Neural progenitor cell (in vitro differentiated cells): ENCODE data around the gene STPG1. TPM values are rescaled to one million over a fixed set of nuclear protein-coding genes. Genes with fewer than 3 reads are reported as not detected.

ENCODE experiments used
- DNase-seq: peaks from one replicate; pipeline ENCODE4 v3.0.0-alpha.2; 2016; ENCODE audit warnings: low spot score
- H2AFZ ChIP-seq: fragments of 200-600 bp; sonication (generic); replicated peaks from 2 replicates; pipeline ENCODE4 v1.6.1; 2016; ENCODE audit warnings: antibody characterized with exemption
- H3F3A ChIP-seq: fragments of 200-600 bp; sonication (generic); 2 replicates; pipeline ENCODE4 v1.6.1; 2016; ENCODE audit warnings: antibody characterized with exemption, low read depth
- H3K27ac ChIP-seq: fragments of 200-600 bp; sonication (generic); 2 replicates; pipeline ENCODE4 v1.5.1; 2016; ENCODE audit warnings: mild to moderate bottlenecking
- H3K27me3 ChIP-seq: fragments of 200-600 bp; sonication (generic); 2 replicates; pipeline ENCODE4 v1.6.1; 2016; ENCODE audit warnings: mild to moderate bottlenecking, moderate library complexity
- H3K36me3 ChIP-seq: fragments of 200-600 bp; sonication (generic); 2 replicates; pipeline ENCODE4 v1.5.1; 2016
- H3K4me1 ChIP-seq: fragments of 200-600 bp; sonication (generic); 2 replicates; pipeline ENCODE4 v1.6.1; 2016; ENCODE audit warnings: mixed run types
- H3K4me2 ChIP-seq: fragments of 200-600 bp; sonication (generic); 2 replicates; pipeline ENCODE4 v1.6.1; 2016
- H3K4me3 ChIP-seq: fragments of 200-600 bp; sonication (generic); 2 replicates; pipeline ENCODE4 v1.5.1; 2016
- H3K79me2 ChIP-seq: fragments of 200-600 bp; sonication (generic); 2 replicates; pipeline ENCODE4 v1.6.1; 2016; ENCODE audit warnings: low read depth
- H3K9ac ChIP-seq: fragments of 200-600 bp; sonication (generic); 2 replicates; pipeline ENCODE4 v1.6.1; 2016
- H3K9me3 ChIP-seq: fragments of 200-600 bp; sonication (generic); 2 replicates; pipeline ENCODE4 v1.5.1; 2016; ENCODE audit warnings: low read depth
- H4K20me1 ChIP-seq: fragments of 200-600 bp; sonication (generic); 2 replicates; pipeline ENCODE4 v1.6.1; 2016; ENCODE audit warnings: low read depth
- H3K27ac Mint-ChIP-seq: 3 replicates; pipeline ENCODE4 v1.8.0; 2021; ENCODE audit warnings: mixed read lengths
- H3K27me3 Mint-ChIP-seq: 2 replicates; pipeline ENCODE4 v1.8.0; 2022; ENCODE audit warnings: low read depth, mild to moderate bottlenecking, inconsistent platforms, moderate library complexity, mixed read lengths; ENCODE audit not compliant: insufficient read depth
- H3K36me3 Mint-ChIP-seq: 3 replicates; pipeline ENCODE4 v1.8.0; 2021; ENCODE audit warnings: mixed read lengths
- H3K4me1 Mint-ChIP-seq: 3 replicates; pipeline ENCODE4 v1.8.0; 2021; ENCODE audit warnings: mixed read lengths
- H3K4me3 Mint-ChIP-seq: 3 replicates; pipeline ENCODE4 v1.8.0; 2021; ENCODE audit warnings: mild to moderate bottlenecking, moderate library complexity, mixed read lengths
- H3K9me3 Mint-ChIP-seq: 3 replicates; pipeline ENCODE4 v1.8.0; 2020; ENCODE audit warnings: mixed read lengths
- EZH2 ChIP-seq: fragments of 200-600 bp; sonication (generic); IDR thresholded peaks from 2 replicates; pipeline ENCODE4 v1.6.1; 2017; ENCODE audit warnings: antibody characterized with exemption, mild to moderate bottlenecking, moderate library complexity
- EZH2phosphoT487 ChIP-seq: fragments of 200-600 bp; sonication (generic); IDR thresholded peaks from 2 replicates; pipeline ENCODE4 v1.6.1; 2017; ENCODE audit warnings: antibody characterized with exemption
- total RNA-seq: library from RNA; depleted of rRNA; stranded (reverse); fragments of >200 nt; gene quantifications from 2 replicates; pipeline ENCODE4 v1.2.3, GENCODE V29; 2015; ENCODE audit warnings: low replicate concordance
- TF ChIP-seq, protein P1 (sequence below): fragments of 200-600 bp; sonication (generic); IDR thresholded peaks from 2 replicates; pipeline ENCODE4 v1.5.1; 2017; ENCODE audit warnings: antibody characterized with exemption, mild to moderate bottlenecking

STPG1 gene
- total RNA-seq, 1 donor from 2014 or later, result 15.9 TPM

DNA sequence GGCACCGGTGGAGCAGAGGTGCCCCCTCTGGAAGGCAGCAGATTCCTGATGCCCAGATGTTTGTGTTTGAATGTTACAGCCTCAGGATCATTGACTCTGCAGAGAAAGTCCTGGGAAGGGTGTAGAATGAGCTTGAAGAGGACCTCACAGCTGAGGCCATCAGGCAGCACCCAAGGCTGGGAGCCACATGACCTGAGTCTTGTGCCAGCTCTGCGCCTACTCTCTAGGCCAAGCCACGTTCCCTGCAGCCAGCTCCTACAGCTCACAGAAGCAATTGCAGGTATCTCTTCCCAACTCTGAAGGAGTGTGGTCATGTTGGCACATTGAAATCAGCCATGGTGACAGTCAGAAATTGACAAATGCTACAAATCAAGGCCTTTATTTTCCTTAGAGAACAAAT lies 58.1 kb downstream of the STPG1 start:
- Histone ChIP-seq H3K9ac (no peak overlapping the region), H3K36me3 (no peaks in the 10 kb centered on the region), H3K27ac (no peak overlapping the region), H3F3A (no peaks in the 10 kb centered on the region), H3K4me3 (no peak overlapping the region), H4K20me1 (no peaks in the 10 kb centered on the region), H3K27me3 (no peaks in the 10 kb centered on the region), H3K4me1 (no peaks in the 10 kb centered on the region), H3K9me3 (no peaks in the 10 kb centered on the region), H2AFZ (no peak overlapping the region), H3K79me2 (no peaks in the 10 kb centered on the region), H3K4me2 (no peak overlapping the region)
- H3K4me3 Mint-ChIP-seq, result no peak overlapping the region
- TF ChIP-seq EZH2 (no peak), EZH2phosphoT487 (no peak)
- TF ChIP-seq, protein P1, sequence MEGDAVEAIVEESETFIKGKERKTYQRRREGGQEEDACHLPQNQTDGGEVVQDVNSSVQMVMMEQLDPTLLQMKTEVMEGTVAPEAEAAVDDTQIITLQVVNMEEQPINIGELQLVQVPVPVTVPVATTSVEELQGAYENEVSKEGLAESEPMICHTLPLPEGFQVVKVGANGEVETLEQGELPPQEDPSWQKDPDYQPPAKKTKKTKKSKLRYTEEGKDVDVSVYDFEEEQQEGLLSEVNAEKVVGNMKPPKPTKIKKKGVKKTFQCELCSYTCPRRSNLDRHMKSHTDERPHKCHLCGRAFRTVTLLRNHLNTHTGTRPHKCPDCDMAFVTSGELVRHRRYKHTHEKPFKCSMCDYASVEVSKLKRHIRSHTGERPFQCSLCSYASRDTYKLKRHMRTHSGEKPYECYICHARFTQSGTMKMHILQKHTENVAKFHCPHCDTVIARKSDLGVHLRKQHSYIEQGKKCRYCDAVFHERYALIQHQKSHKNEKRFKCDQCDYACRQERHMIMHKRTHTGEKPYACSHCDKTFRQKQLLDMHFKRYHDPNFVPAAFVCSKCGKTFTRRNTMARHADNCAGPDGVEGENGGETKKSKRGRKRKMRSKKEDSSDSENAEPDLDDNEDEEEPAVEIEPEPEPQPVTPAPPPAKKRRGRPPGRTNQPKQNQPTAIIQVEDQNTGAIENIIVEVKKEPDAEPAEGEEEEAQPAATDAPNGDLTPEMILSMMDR, result no peak
- H3K27me3 Mint-ChIP-seq, result peaks cover 16% of the 10 kb centered on the region
- DNase-seq, result no peak
- H3K4me1 Mint-ChIP-seq, result peaks cover 11% of the 10 kb centered on the region
- no peak overlapping the region for H3K27ac Mint-ChIP-seq
- H3K9me3 Mint-ChIP-seq, result no peaks in the 10 kb centered on the region
- peaks cover 9% of the 10 kb centered on the region for H3K36me3 Mint-ChIP-seq

DNA sequence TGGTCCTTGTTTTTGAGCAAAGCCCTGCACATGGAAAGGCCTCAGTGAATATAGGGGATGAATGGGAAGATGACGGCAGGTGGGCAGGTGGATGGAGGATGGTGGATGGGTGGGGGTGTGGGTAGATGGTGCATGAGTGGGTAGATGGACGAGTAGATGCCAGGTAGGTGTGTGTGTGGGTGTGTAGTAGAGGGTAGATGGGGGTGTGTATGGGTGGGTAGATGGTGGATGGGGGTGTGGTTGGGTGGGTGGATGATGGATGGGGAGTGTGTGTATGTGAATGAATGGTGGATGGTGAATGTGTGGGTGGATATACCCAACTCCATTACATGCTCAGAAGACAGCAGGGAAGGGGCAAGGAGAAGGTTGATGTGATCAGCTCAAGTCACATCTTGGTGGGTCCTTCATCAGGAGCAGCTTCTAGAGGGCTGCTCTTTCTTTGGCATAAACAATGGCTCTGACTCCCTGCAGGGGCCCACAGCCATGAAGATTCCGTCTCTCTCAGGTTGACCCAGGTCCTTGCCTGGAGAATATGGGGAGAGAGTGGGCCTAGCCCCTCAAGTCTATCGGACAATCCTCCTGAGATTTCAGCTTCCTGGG lies 60.2 kb downstream of the STPG1 start:
- Histone ChIP-seq H3K9me3 (no peaks in the 10 kb centered on the region), H3K27me3 (no peaks in the 10 kb centered on the region), H4K20me1 (no peaks in the 10 kb centered on the region), H3F3A (no peaks in the 10 kb centered on the region), H3K4me2 (no peak overlapping the region), H3K79me2 (no peaks in the 10 kb centered on the region), H3K27ac (no peak overlapping the region), H3K36me3 (no peaks in the 10 kb centered on the region), H3K4me3 (no peak overlapping the region), H2AFZ (no peak overlapping the region), H3K4me1 (no peaks in the 10 kb centered on the region), H3K9ac (no peak overlapping the region)
- Mint-ChIP-seq H3K27ac (no peak overlapping the region), H3K9me3 (no peaks in the 10 kb centered on the region), H3K27me3 (peaks cover 18% of the 10 kb centered on the region), H3K4me1 (peaks cover 10% of the 10 kb centered on the region), H3K4me3 (no peak overlapping the region), H3K36me3 (peaks cover 5% of the 10 kb centered on the region)
- TF ChIP-seq, protein P1, result no peak
- TF ChIP-seq EZH2phosphoT487, result no peak
- no peak for TF ChIP-seq EZH2
- DNase-seq, result no peak

DNA sequence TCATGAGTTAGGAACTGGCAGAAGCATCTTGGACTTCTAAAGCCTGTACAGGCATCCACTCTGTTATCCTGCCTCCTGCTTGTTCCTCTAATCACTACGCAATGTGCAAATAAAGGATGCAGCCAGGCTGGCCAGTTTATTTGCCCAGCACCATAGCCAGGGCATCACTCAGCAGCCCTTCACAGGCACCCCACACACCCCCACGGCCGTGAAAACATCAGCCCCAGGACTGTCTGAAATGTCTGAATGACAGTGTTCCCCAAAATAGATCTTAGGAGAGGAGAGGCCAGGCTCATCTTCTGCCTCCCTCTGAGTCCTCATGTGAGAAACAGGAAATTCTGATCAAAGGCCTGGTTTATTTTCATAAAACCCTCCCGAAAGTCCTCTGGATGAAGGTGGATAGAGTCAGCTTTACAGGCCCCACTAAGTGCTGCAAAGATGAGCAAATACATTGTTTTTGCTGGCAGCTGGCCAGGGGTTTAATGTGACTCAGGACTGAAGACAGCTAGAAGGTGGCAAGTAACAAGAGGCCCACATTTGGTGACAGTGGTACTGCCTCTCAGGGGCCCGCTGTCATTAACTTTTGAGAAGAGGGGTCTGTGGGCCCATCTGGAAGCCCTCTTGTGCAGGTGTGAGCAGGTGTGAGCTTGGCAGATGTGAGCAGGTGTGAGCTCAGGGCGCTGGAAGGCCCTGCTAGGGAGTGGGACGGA lies 61.5 kb downstream of the STPG1 start:
- no peaks in the 10 kb centered on the region for H3F3A ChIP-seq
- no peak overlapping the region for H3K27ac ChIP-seq
- no peaks in the 10 kb centered on the region for H3K36me3 ChIP-seq
- no peaks in the 10 kb centered on the region for H4K20me1 ChIP-seq
- TF ChIP-seq EZH2, result no peak
- TF ChIP-seq, protein P1, result no peak
- TF ChIP-seq EZH2phosphoT487, result no peak
- peaks cover 18% of the 10 kb centered on the region for H3K27me3 Mint-ChIP-seq
- H2AFZ ChIP-seq, result no peak overlapping the region
- no peaks in the 10 kb centered on the region for H3K27me3 ChIP-seq
- H3K36me3 Mint-ChIP-seq, result no peaks in the 10 kb centered on the region
- no peak for DNase-seq
- no peak overlapping the region for H3K4me3 Mint-ChIP-seq
- no peak overlapping the region for H3K4me2 ChIP-seq
- H3K9me3 Mint-ChIP-seq, result no peaks in the 10 kb centered on the region
- H3K4me1 Mint-ChIP-seq, result peaks cover 12% of the 10 kb centered on the region
- no peak overlapping the region for H3K9ac ChIP-seq
- H3K9me3 ChIP-seq, result no peaks in the 10 kb centered on the region
- H3K4me3 ChIP-seq, result no peak overlapping the region
- no peak overlapping the region for H3K27ac Mint-ChIP-seq
- peaks cover 11% of the 10 kb centered on the region for H3K4me1 ChIP-seq
- no peaks in the 10 kb centered on the region for H3K79me2 ChIP-seq
